ENCODE results near the gene LNPEP.

LNPEP gene

DNA sequence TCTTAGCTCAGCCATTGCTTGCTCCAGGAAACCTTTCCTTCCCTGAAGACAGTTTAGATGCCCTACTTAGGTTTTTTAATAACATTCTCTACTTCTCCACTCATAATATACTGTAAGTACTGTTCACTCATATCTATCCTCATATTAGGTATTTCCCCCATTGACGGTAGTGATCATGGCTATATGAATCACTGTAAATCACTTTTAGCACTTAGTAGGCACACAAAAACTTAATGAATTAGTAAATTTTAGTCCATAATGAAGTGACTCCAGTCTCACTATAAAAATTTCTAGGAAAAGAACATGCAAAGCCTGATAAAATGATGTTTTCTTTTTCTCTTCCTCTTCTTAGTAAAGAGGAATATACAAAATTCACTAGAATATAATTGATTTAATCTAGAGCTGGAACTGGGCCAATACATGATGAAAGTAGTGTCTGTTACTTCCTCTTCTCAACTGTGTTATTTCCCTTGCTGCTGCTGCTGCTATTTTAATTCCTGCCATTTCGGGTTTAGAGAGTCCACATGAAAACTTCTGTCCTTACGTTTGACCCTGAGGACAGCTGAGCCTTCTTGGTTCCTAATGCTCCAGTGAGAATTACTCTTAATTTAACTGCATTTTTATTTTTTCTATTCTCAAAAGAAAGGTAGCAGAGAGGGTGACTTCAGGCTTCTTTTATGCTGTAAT is 73.5 kb downstream of the LNPEP start:
- TF ChIP-seq, protein P1, sequence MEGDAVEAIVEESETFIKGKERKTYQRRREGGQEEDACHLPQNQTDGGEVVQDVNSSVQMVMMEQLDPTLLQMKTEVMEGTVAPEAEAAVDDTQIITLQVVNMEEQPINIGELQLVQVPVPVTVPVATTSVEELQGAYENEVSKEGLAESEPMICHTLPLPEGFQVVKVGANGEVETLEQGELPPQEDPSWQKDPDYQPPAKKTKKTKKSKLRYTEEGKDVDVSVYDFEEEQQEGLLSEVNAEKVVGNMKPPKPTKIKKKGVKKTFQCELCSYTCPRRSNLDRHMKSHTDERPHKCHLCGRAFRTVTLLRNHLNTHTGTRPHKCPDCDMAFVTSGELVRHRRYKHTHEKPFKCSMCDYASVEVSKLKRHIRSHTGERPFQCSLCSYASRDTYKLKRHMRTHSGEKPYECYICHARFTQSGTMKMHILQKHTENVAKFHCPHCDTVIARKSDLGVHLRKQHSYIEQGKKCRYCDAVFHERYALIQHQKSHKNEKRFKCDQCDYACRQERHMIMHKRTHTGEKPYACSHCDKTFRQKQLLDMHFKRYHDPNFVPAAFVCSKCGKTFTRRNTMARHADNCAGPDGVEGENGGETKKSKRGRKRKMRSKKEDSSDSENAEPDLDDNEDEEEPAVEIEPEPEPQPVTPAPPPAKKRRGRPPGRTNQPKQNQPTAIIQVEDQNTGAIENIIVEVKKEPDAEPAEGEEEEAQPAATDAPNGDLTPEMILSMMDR (conservative IDR thresholded peaks at IDR 0.05; ENCODE audit: low read length), result no peak
- DNase-seq (ENCODE audit: low read depth), result no peak
- H3K4me3 ChIP-seq (ENCODE audit: low read length), result no peak overlapping the region

DNA sequence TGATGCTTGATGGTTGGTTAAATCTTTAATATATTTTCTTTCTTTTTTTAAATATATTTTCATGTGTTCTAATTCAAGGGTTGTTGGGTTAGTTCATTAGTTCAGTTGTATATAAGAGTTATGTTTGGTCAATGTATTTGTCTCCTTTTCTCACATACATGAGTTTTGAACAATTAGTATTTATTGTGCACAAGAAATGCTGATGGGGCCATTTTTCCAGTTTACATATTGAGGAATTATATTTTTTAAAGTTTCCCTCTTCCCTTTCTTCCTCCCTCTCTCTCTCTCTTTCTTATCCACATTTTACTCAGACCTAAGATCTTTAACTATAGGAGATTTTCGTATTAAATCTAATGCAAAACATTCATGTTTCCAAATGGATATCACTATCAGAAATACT is 74.0 kb downstream of the LNPEP start:
- no peak overlapping the region for H3K4me3 ChIP-seq (ENCODE audit: low read length)
- DNase-seq (ENCODE audit: low read depth), result no peak
- TF ChIP-seq, protein P1 (conservative IDR thresholded peaks at IDR 0.05; ENCODE audit: low read length), result no peak

DNA sequence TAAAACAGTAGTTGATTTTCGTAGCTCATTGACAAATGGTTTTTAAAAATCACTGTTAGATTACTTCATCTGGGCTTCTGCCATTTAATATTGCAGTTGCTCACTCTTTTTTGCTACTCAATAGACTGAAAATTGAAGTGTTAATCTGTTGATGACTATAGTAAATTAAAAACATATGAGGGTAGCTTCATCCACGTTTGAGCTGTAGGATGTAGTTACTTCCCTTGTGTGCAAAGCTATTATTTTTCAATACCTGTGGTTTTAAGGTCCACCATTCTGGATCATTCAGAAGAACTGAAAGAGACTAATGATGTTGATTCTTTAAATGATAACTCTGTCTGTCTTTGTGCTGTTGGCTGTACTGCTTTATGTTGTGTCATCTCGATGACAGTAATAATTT is 74.7 kb downstream of the LNPEP start:
- TF ChIP-seq, protein P1 (conservative IDR thresholded peaks at IDR 0.05; ENCODE audit: low read length), result no peak
- DNase-seq (ENCODE audit: low read depth), result peak; percentile 23
- H3K4me3 ChIP-seq (ENCODE audit: low read length), result no peak overlapping the region

DNA sequence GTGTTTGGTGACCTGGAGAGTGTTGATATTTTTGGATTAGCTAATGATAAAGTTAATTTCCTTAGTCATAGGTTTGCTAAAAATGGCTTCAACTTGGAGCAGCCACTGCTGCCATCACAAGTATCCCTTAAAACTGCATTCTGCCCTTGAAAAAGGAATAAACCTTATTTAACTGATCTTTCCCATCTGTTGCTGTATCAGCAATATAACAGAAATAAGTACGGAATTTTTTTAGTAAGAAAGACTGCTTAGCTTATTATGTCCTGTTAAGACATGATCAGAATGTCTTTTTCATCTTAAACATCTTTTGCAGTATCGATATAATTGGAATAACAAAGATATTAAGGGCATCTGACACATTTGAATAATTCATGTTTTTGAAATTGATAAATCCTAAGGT is 75.7 kb downstream of the LNPEP start:
- DNase-seq (ENCODE audit: low read depth), result no peak
- TF ChIP-seq, protein P1 (conservative IDR thresholded peaks at IDR 0.05; ENCODE audit: low read length), result no peak
- no peak overlapping the region for H3K4me3 ChIP-seq (ENCODE audit: low read length)

- no peak overlapping the region for H3K4me3 ChIP-seq (ENCODE audit: low read length)
- TF ChIP-seq, protein P1 (conservative IDR thresholded peaks at IDR 0.05; ENCODE audit: low read length), result no peak
- peak; percentile 53 for DNase-seq (ENCODE audit: low read depth)
Measured at GRCh38 chr5:97019435-97020117, 83.7 kb downstream of the LNPEP start.

- no peak for DNase-seq (ENCODE audit: low read depth)
- TF ChIP-seq, protein P1 (conservative IDR thresholded peaks at IDR 0.05; ENCODE audit: low read length), result no peak
- H3K4me3 ChIP-seq (ENCODE audit: low read length), result no peak overlapping the region
Measured at GRCh38 chr5:97021416-97021815, 85.5 kb downstream of the LNPEP start.

GRCh38 chr5:97022898-97023297 is 87.0 kb downstream of the LNPEP start:
- no peak for DNase-seq (ENCODE audit: low read depth)
- H3K4me3 ChIP-seq (ENCODE audit: low read length), result no peak overlapping the region
- TF ChIP-seq, protein P1 (conservative IDR thresholded peaks at IDR 0.05; ENCODE audit: low read length), result no peak

All from AG10803 (cell line).